GM18526 (cell line): ENCODE measurements around the gene PHC3.

ENCODE experiments used
- POLR2A ChIP-seq: IDR thresholded peaks from 3 replicates; pipeline ENCODE4 v1.6.1; 2011; ENCODE audit not compliant: insufficient read length; ENCODE audit errors: extremely low read depth

The PHC3 gene

DNA sequence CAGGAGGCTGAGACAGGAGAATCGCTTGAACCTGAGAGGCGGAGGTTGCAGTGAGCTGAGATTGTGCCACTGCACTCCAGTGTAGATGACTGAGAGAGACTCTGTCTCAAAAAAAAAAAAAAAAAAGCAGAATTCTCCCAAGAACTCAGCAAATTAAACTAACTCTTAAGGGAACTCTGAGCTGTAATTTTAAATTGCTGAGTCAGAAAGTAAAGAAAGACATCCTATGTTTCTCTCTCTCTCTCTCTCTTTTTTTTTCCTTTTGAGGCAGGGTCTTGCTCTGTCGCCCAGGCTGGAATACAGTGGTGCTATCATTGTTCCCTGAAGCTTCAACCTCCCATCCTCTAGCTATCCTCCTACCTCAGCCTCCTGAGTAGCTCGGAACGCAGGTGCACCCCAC, 20.0 kb upstream of the PHC3 start:
- no peak for TF ChIP-seq POLR2A

GRCh38 chr3:170200987-170201386, 19.5 kb upstream of the PHC3 start:
- no peak for TF ChIP-seq POLR2A

DNA sequence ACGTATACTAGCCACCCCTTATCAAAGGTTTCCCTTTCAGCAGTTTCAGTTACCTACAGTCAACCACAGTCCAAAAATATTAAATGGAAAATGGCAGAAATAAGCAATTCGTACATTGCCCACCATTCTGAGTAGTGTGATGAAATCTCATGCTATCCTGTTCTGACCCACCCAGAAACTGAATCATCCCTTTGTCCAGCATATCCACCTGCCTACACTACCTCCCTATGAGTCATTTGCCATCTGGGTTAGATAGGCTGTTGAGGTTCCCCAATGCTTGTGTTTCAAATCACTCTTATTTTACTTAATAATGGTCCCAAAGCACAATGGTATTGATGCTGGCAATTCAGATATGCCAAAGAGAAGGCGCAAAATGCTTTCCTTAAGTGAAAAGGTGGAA, 15.3 kb upstream of the PHC3 start:
- no peak for TF ChIP-seq POLR2A

GRCh38 chr3:170189398-170190256, 8.1 kb upstream of the PHC3 start:
- TF ChIP-seq POLR2A = no peak

- no peak for TF ChIP-seq POLR2A
Observed at GRCh38 chr3:170180079-170180907, 1.2 kb downstream of the PHC3 start.

GRCh38 chr3:170179432-170179831, 2.1 kb downstream of the PHC3 start:
- TF ChIP-seq POLR2A = no peak

DNA sequence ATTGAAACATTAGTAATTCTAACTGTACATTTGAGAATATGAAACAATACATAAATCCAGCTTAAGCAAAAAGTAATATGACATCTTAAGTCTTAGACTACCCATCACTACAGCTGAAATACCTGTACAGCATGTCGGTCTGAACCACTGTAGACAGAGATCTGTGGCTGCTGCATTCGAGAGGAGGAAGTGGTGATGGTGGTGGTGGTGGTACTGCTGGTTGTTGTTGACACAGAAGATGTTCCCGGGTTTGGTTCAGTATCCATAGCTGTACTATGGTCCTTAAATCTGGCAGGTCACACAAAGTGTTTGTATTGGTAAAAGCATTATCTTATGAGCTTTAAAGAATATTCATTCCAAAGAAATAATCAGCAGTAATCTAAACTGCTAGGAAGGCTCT, 2.9 kb downstream of the PHC3 start:
- no peak for TF ChIP-seq POLR2A

DNA sequence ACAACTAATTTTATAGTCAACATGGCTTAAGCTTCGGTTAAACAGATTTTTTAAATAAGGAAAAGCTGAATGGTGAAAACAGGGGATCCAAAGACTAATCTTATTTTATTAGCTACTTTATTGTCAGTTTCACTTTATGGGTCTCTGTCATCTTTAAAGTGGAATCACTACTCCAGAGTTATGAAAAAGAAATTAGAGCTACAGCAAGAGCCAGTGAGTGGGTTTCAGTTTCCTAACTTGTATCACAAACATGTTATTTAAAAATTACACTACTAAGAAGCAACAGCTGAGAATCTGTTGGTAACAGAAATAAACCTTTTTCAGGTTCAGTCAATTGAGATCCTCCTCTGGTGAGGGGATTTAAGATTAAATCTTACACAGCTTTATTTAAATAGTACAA, 10.0 kb downstream of the PHC3 start:
- no peak for TF ChIP-seq POLR2A

DNA sequence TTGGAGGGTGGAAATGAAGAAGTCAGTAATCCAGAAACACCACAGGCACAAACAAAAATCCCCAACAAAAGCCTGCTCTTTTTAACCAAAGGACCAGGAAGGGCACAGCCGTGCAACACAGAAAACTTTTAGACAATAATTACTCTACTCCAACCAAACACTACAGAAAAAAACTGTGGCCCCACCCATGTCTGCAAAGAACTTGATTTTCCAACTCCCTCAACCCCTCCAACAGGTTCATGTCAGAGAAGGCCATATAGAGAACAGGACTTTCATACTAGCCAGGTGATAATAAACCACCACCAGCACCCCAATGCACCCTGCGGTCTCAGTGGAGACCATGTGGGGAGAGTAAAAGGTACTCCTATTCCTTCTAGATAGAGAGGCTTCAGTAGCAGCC, 16.8 kb downstream of the PHC3 start:
- TF ChIP-seq POLR2A = no peak

DNA sequence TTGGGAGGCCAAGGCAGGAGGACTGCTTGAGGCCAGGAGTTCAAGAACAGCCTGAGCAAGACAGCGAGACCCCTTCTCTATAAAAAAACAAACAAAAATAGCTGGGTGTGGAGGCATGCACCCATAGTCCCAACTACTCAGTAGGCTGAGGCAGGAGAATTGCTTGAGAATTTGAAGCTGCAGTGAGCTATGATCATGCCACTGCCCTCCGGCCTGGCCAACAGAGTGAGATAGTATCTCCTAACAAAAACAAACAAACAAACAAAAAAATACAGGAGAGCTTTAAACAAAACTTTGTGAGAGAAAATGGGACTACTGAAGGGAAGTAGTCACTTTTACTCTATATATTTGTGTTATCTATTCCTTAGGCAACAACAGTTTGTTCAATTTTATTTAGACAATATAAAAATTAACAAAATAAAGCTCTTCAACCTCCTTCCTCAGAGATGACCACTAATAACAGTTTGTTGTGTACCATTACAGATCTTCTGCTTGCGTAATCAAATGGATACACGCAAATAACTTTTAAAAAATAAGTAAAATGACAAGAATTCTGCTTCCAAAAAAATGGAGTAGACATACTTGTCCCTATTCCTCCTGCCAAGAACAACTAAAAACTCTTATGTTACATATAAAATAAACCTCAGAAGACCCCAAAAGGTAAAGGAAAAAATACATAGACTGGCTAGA, 17.4 kb downstream of the PHC3 start:
- TF ChIP-seq POLR2A = no peak

DNA sequence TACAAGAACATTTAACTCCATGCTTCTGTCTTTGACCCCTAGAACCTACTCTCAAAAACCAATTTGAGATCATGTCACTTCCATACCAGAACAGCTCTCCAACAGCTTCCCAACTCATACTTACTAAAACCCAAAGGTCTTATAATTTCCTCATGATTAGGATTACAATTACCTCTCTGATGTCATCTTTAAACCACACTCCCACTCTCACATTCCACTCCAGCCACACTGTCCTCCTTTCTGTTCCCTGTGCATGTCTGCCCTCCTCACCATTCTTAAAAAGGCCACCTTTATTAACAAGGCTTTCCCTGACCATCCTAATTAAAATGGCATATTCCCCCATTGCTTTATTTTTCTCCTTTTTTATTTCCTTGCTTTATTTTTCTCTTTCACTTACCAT, 18.9 kb downstream of the PHC3 start:
- no peak for TF ChIP-seq POLR2A

- no peak for TF ChIP-seq POLR2A
Observed at GRCh38 chr3:170162052-170162451, 19.5 kb downstream of the PHC3 start.

GRCh38 chr3:170159933-170160332, 21.6 kb downstream of the PHC3 start:
- TF ChIP-seq POLR2A = no peak

DNA sequence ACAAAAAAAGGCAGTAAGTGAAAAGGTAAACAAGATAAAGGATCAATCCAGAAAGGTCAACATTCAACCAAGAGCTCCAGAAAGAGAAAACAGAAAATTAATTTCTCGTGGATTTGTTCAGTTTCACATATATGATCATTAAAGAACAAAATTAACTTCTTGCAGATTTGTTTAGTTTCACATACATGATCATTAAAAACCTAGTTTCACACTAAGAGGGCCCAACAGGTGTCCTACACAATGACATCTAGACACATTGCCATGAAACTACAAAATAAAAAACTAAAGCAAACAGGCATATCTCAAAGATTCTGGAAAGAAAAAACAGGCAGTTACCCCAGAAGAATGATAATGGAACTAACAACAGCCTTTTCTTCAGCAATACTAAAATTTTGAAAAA, 22.1 kb downstream of the PHC3 start:
- no peak for TF ChIP-seq POLR2A

DNA sequence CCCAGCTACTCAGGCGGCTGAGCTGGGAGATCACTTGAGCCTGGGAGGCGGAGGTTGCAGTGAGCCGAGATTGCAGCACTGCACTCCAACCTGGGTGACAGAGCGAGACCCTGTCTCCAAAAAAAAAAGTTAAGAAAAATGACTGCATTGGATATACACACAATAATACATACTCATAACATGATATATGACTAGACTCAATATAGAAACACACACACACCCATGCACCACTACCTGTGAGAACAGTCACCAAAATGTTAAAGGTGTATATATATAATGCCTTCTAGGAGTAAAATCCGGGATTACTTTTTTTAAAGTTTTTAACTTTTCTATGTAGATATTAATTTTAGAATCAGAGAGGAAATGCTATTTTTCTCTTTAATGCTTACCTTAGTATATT, 25.9 kb downstream of the PHC3 start:
- no peak for TF ChIP-seq POLR2A
